MM.1S (cell line): ENCODE measurements around the gene TCF7.

Source experiments
- CTCF ChIP-seq: fragments of 300-600 bp; sonication (generic); IDR thresholded peaks from 2 replicates; pipeline ENCODE4 v1.5.1; 2016; ENCODE audit warnings: antibody characterized with exemption, low read length, mixed read lengths
- EZH2 ChIP-seq: fragments of 300-600 bp; sonication (generic); optimal IDR thresholded peaks from 2 replicates; pipeline ENCODE3; 2017; ENCODE audit warnings: low read depth, mild to moderate bottlenecking, antibody characterized with exemption, low read length, mixed read lengths

GRCh38 chr5:134100283-134101091, 14.0 kb upstream of the TCF7 start:
- TF ChIP-seq CTCF: no peak
- TF ChIP-seq EZH2: no peak
